Right atrium auricular region (tissue), 2 donors: Measurements from ENCODE around the gene PIK3AP1. TPM values are rescaled to one million over a fixed set of nuclear protein-coding genes. Genes with fewer than 3 reads are reported as not detected.
"Not testable (repeated sequence)": the region's sequence is repeated elsewhere in the genome, so short reads cannot be mapped to it uniquely, and the experiment has no call there.

ENCODE experiments used
- DNase-seq: peaks from one replicate; pipeline ENCODE4 v3.0.0-alpha.2; 2019; ENCODE audit warnings: low spot score
- H3K27ac ChIP-seq, 2 donors: fragments of 200-600 bp; sonication (generic); 1 replicate in 1 of 2; 2 replicates in 1 of 2; pipeline ENCODE4 v1.5.1; 2016 to 2019
- H3K27me3 ChIP-seq, 2 donors: fragments of 200-600 bp; sonication (generic); one replicate each; pipeline versions ENCODE4 v1.5.1 to v1.6.0; 2017 to 2019
- H3K36me3 ChIP-seq: fragments of 200-600 bp; sonication (generic); one replicate; pipeline ENCODE4 v1.5.1; 2016
- H3K4me1 ChIP-seq, 2 donors: fragments of 200-600 bp; sonication (generic); one replicate each; pipeline versions ENCODE4 v1.5.1 to v1.6.0; 2017 to 2019
- H3K4me3 ChIP-seq, 2 donors: fragments of 200-600 bp; sonication (generic); 1 replicate in 1 of 2; 2 replicates in 1 of 2; pipeline ENCODE4 v1.5.1; 2017 to 2019; ENCODE audit warnings: mild to moderate bottlenecking in 1 of 2, moderate library complexity in 1 of 2
- H3K9me3 ChIP-seq, 2 donors: fragments of 200-600 bp; sonication (generic); one replicate each; pipeline ENCODE4 v1.5.1; 2019
- CTCF ChIP-seq, 2 donors: fragments of 200-600 bp; sonication (generic); IDR thresholded peaks; one replicate each; pipeline ENCODE4 v1.5.1; 2019; ENCODE audit warnings: antibody characterized with exemption in 2 of 2
- total RNA-seq, 2 donors: library from RNA; depleted of rRNA; stranded (reverse); fragments of >200 nt; gene quantifications; one replicate each; pipeline ENCODE4 v1.1.0, GENCODE V29; 2016

Gene PIK3AP1
- total RNA-seq, 2 donors from 2014 or later: 3.1 to 11.2 TPM

GRCh38 chr10:96758423-96758822, 38.1 kb upstream of the PIK3AP1 start:
- H3K27me3 ChIP-seq: no peaks in the 10 kb centered on the region
- no peaks in the 10 kb centered on the region for H3K9me3 ChIP-seq
- H3K27ac ChIP-seq: no peak overlapping the region
- H3K4me1 ChIP-seq: no peaks in the 10 kb centered on the region
- H3K4me3 ChIP-seq: no peak overlapping the region
- DNase-seq: no peak
- TF ChIP-seq CTCF (IDR thresholded peaks at IDR 0.05): no peak
- H3K36me3 ChIP-seq: no peaks in the 10 kb centered on the region

- no peak for TF ChIP-seq CTCF (IDR thresholded peaks at IDR 0.05)
- DNase-seq: no peak
- Histone ChIP-seq H3K4me1 (no peaks in the 10 kb centered on the region), H3K36me3 (no peaks in the 10 kb centered on the region), H3K4me3 (no peak overlapping the region), H3K27ac (no peak overlapping the region), H3K27me3 (no peaks in the 10 kb centered on the region), H3K9me3 (no peaks in the 10 kb centered on the region)
Measured at GRCh38 chr10:96756111-96756903, 36.0 kb upstream of the PIK3AP1 start.

- no peaks in the 10 kb centered on the region for H3K27me3 ChIP-seq
- H3K9me3 ChIP-seq: no peaks in the 10 kb centered on the region
- H3K4me1 ChIP-seq: no peaks in the 10 kb centered on the region
- H3K4me3 ChIP-seq: no peak overlapping the region
- H3K27ac ChIP-seq: no peak overlapping the region
- no peak for DNase-seq
- no peak for TF ChIP-seq CTCF (IDR thresholded peaks at IDR 0.05)
- H3K36me3 ChIP-seq: no peaks in the 10 kb centered on the region
Measured at GRCh38 chr10:96753956-96754355, 33.6 kb upstream of the PIK3AP1 start.

GRCh38 chr10:96752375-96752774, 32.1 kb upstream of the PIK3AP1 start:
- TF ChIP-seq CTCF (IDR thresholded peaks at IDR 0.05): no peak
- Histone ChIP-seq H3K27me3 (no peaks in the 10 kb centered on the region), H3K4me1 (no peaks in the 10 kb centered on the region), H3K27ac (no peak overlapping the region), H3K36me3 (no peaks in the 10 kb centered on the region), H3K4me3 (no peak overlapping the region), H3K9me3 (no peaks in the 10 kb centered on the region)
- DNase-seq: no peak

GRCh38 chr10:96750316-96750715, 30.0 kb upstream of the PIK3AP1 start:
- not testable (repeated sequence) for H3K4me1 ChIP-seq

GRCh38 chr10:96747734-96748550, 27.6 kb upstream of the PIK3AP1 start:
- TF ChIP-seq CTCF (IDR thresholded peaks at IDR 0.05): no peak
- H3K27ac ChIP-seq: no peak overlapping the region
- no peaks in the 10 kb centered on the region for H3K4me1 ChIP-seq
- no peaks in the 10 kb centered on the region for H3K27me3 ChIP-seq
- H3K9me3 ChIP-seq: no peaks in the 10 kb centered on the region
- H3K36me3 ChIP-seq: no peaks in the 10 kb centered on the region
- DNase-seq: no peak
- H3K4me3 ChIP-seq: no peak overlapping the region

More at GRCh38 chr10:96750316-96750715, 30.0 kb upstream of the PIK3AP1 start:
- not testable (repeated sequence) for H3K9me3 ChIP-seq, DNase-seq, H3K4me3 ChIP-seq, H3K27me3 ChIP-seq, H3K27ac ChIP-seq, H3K36me3 ChIP-seq
